Endothelial cell of umbilical vein (primary cell): Measurements from ENCODE around the gene PSMD13. TPM values are rescaled to one million over a fixed set of nuclear protein-coding genes. Genes with fewer than 3 reads are reported as not detected.

ENCODE experiments used
- BruUV-seq: library from RNA; stranded (reverse); fragments of 400-500 nt; replicated peaks from 2 replicates; lab custom pipeline; 2021; lab: Mats Ljungman, UMichigan
- CTCF ChIA-PET: fragments of 300-600, 350-600 bp; sonication (Branson Sonifier 250); formaldehyde crosslinking; loops from one replicate; lab custom pipeline; 2021; ENCODE audit warnings: antibody characterized with exemption, inconsistent platforms; lab: Charles Lee
- POLR2A ChIA-PET: fragments of 300-600, 350-600 bp; sonication (Branson Sonifier 250); formaldehyde crosslinking; loops from one replicate; lab custom pipeline; 2021; ENCODE audit warnings: antibody characterized with exemption, inconsistent platforms; lab: Charles Lee
- DNase-seq: peaks from one replicate; pipeline ENCODE4 v3.0.0-alpha.2; 2011; ENCODE audit warnings: low read depth, low spot score
- FAIRE-seq: peaks from 2 replicates; lab custom pipeline; 2011; peaks lifted over from hg19 to GRCh38; lab: Jason Lieb, UNC
- H2AFZ ChIP-seq: 2 replicates; pipeline ENCODE4 v1.6.0; 2012; ENCODE audit warnings: low read depth, low read length, control low read depth, inconsistent platforms
- H3K27ac ChIP-seq: 2 replicates; pipeline ENCODE4 v1.5.1; 2011; ENCODE audit warnings: low read depth, mild to moderate bottlenecking, control low read depth, low read length, moderate library complexity; ENCODE audit not compliant: insufficient read depth
- H3K27me3 ChIP-seq, 2 experiments: 2 replicates each; pipeline versions ENCODE4 v1.6.0 to v1.6.1; 2011; ENCODE audit warnings: low read length in 2 of 2, mixed read lengths in 1 of 2; ENCODE audit not compliant: control insufficient read depth in 2 of 2, insufficient read depth in 2 of 2
- H3K36me3 ChIP-seq, 2 experiments: 2 replicates in 1 of 2; 3 replicates in 1 of 2; pipeline ENCODE4 v1.5.1; 2011; ENCODE audit warnings: low read length in 2 of 2, mild to moderate bottlenecking in 1 of 2, moderate library complexity in 1 of 2; ENCODE audit not compliant: control insufficient read depth in 2 of 2, insufficient read depth in 2 of 2; ENCODE audit errors: extremely low read depth in 1 of 2
- H3K4me1 ChIP-seq: 3 replicates; pipeline ENCODE4 v1.5.1; 2011; ENCODE audit warnings: mild to moderate bottlenecking, low read length; ENCODE audit not compliant: control insufficient read depth, insufficient read depth; ENCODE audit errors: extremely low read depth
- H3K4me2 ChIP-seq: 2 replicates; pipeline ENCODE4 v1.6.1; 2011; ENCODE audit warnings: low read length, control low read depth, mixed read lengths; ENCODE audit not compliant: insufficient read depth
- H3K4me3 ChIP-seq, 3 experiments: fragments of 200-600 bp in 1 of 3; sonication (generic), shearing (Covaris generic) in 1 of 3; replicated peaks in 1 of 3; 2 replicates each; pipeline ENCODE4 v1.5.1; 2011 to 2016; ENCODE audit warnings: control low read depth in 3 of 3, low read length in 3 of 3, mild to moderate bottlenecking in 2 of 3, inconsistent platforms in 1 of 3, low read depth in 1 of 3, moderate library complexity in 1 of 3; ENCODE audit not compliant: insufficient read depth in 1 of 3
- H3K79me2 ChIP-seq: 2 replicates; pipeline ENCODE4 v1.6.0; 2012; ENCODE audit warnings: low read length, inconsistent platforms; ENCODE audit not compliant: control insufficient read depth, insufficient read depth
- H3K9ac ChIP-seq: replicated peaks from 2 replicates; pipeline ENCODE3; 2011; ENCODE audit warnings: low read length, control low read depth; ENCODE audit not compliant: insufficient read depth; ENCODE audit errors: extremely low read depth
- H3K9me1 ChIP-seq: replicated peaks from 3 replicates; pipeline ENCODE4 v1.6.0; 2011; ENCODE audit warnings: mild to moderate bottlenecking, low read length; ENCODE audit not compliant: control insufficient read depth, insufficient read depth; ENCODE audit errors: extremely low read depth
- H3K9me3 ChIP-seq: replicated peaks from 2 replicates; pipeline ENCODE4 v1.5.1; 2012; ENCODE audit warnings: low read length, inconsistent platforms; ENCODE audit not compliant: control insufficient read depth, insufficient read depth
- H4K20me1 ChIP-seq: replicated peaks from 2 replicates; pipeline ENCODE3; 2011; ENCODE audit warnings: mild to moderate bottlenecking, low read length; ENCODE audit not compliant: control insufficient read depth, insufficient read depth; ENCODE audit errors: extremely low read depth
- EZH2 ChIP-seq: IDR thresholded peaks from 2 replicates; pipeline ENCODE4 v1.6.1; 2012; ENCODE audit warnings: borderline replicate concordance, low read depth, mild to moderate bottlenecking, moderate library complexity, low read length, inconsistent platforms; ENCODE audit not compliant: severe bottlenecking
- FOS ChIP-seq: IDR thresholded peaks from 2 replicates; pipeline ENCODE4 v1.6.1; 2011; ENCODE audit warnings: mild to moderate bottlenecking, low read length, moderate library complexity, borderline replicate concordance; ENCODE audit not compliant: insufficient read depth
- GATA2 ChIP-seq: IDR thresholded peaks from 2 replicates; pipeline ENCODE4 v1.7.0; 2011; ENCODE audit warnings: low read depth, mild to moderate bottlenecking, moderate library complexity, mixed read lengths, low read length; ENCODE audit not compliant: insufficient read length, insufficient read depth
- JUN ChIP-seq: IDR thresholded peaks from 2 replicates; pipeline ENCODE4 v1.6.1; 2011; ENCODE audit warnings: borderline replicate concordance, low read depth; ENCODE audit not compliant: insufficient read length, insufficient read depth
- MYC ChIP-seq: IDR thresholded peaks from one replicate; pipeline ENCODE4 v1.6.1; 2011; ENCODE audit warnings: mild to moderate bottlenecking, low read depth, low read length
- POLR2A ChIP-seq: IDR thresholded peaks from 2 replicates; pipeline ENCODE4 v1.6.1; 2012; ENCODE audit warnings: low read depth, mild to moderate bottlenecking, control low read depth, low read length
- POLR2AphosphoS5 ChIP-seq: IDR thresholded peaks from 2 replicates; pipeline ENCODE4 v1.6.1; 2012; ENCODE audit warnings: low read depth, mild to moderate bottlenecking, control low read depth, low read length, moderate library complexity; ENCODE audit not compliant: insufficient read depth
- dilution Hi-C: fragments of 300-500 bp; cut with MboI; formaldehyde crosslinking; loops from one replicate; pipeline ENCODE4 v1.15.0; 2019; ENCODE audit warnings: low sequenced_read_pairs; ENCODE audit not compliant: extremely low pct_ligation_motif_present
- intact Hi-C: fragments of 100-400 bp; cut with micrococcal nuclease; formaldehyde crosslinking; loops from one replicate; pipeline ENCODE4 v1.10.0; 2022
- polyA plus RNA-seq, 4 experiments: library from polyadenylated mRNA; depleted of rRNA in 3 of 4; stranded (reverse) in 3 of 4; unstranded in 1 of 4; fragments of >200 nt; gene quantifications; 2 replicates each; pipeline versions ENCODE4 v1.2.1 to v1.2.3, GENCODE V29; 2011 to 2012; ENCODE audit warnings: missing spikeins in 1 of 4
- total RNA-seq: library from RNA; stranded (reverse); gene quantifications from 2 replicates; pipeline ENCODE4 v1.2.3, GENCODE V29; 2021
- TF ChIP-seq, protein P1 (sequence below), 2 donors: IDR thresholded peaks; 1 replicate in 1 of 2; 2 replicates in 1 of 2; pipeline ENCODE4 v1.5.1; 2011; ENCODE audit warnings: low read length in 2 of 2, mild to moderate bottlenecking in 2 of 2, moderate library complexity in 2 of 2, control low read depth in 1 of 2, inconsistent platforms in 1 of 2, low read depth in 1 of 2; ENCODE audit not compliant: insufficient read depth in 1 of 2; ENCODE audit errors: extremely low read depth in 1 of 2
- TF ChIP-seq, protein P2 (sequence below): IDR thresholded peaks from 2 replicates; pipeline ENCODE4 v1.6.1; 2011; ENCODE audit not compliant: insufficient read depth, insufficient read length

Gene PSMD13
- total and polyA plus RNA-seq, 2 donors (not counting 3 experiments of a cell fraction or from before 2014, with no cell fraction given) = 168 to 214 TPM

DNA sequence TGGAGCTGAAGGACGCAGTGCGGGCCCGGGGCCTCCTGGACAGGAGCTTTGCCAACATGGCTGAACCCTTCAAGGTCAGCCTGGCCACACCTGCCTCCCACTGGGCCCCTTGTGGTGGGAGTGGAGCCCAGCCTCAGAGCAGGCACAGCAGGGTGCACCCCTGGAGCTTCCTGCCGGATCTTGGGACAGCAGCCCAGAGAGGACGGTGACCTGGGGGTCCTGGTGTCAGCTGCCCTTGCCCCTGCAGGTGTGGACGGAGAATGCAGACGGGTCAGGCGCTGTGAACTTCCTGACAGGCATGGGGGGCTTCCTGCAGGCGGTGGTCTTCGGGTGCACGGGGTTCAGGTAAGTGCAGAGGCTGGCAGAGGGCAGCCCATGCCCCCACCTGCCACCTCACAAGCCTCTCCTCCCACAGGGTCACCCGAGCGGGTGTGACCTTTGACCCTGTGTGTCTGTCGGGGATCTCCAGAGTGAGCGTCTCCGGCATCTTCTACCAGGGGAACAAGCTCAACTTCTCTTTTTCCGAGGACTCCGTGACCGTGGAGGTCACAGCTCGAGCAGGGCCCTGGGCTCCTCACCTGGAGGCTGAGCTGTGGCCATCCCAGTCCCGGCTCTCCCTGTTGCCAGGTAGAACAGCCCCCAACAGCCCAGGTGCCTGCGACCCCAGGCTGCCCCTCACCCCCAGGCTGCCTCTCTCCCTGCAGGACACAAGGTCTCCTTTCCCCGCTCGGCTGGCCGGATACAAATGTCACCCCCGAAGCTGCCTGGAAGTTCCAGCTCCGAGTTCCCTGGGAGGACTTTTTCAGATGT is 57.3 kb downstream of the PSMD13 start:
- POLR2A ChIA-PET = interaction anchor here (0.5 kb wide), 1 partner anchor 17 kb away, joined by 3 read pairs; no protein-coding TSS in a partner anchor
- no peak for FAIRE-seq

More for the DNA sequence above, 57.3 kb downstream of the PSMD13 start:
- H3K79me2 ChIP-seq = no peaks in the 10 kb centered on the region
- intact Hi-C loops (no loop called here), dilution Hi-C loops (no loop called here)
- TF ChIP-seq, protein P1, sequence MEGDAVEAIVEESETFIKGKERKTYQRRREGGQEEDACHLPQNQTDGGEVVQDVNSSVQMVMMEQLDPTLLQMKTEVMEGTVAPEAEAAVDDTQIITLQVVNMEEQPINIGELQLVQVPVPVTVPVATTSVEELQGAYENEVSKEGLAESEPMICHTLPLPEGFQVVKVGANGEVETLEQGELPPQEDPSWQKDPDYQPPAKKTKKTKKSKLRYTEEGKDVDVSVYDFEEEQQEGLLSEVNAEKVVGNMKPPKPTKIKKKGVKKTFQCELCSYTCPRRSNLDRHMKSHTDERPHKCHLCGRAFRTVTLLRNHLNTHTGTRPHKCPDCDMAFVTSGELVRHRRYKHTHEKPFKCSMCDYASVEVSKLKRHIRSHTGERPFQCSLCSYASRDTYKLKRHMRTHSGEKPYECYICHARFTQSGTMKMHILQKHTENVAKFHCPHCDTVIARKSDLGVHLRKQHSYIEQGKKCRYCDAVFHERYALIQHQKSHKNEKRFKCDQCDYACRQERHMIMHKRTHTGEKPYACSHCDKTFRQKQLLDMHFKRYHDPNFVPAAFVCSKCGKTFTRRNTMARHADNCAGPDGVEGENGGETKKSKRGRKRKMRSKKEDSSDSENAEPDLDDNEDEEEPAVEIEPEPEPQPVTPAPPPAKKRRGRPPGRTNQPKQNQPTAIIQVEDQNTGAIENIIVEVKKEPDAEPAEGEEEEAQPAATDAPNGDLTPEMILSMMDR (IDR thresholded peaks at IDR 0.05; ENCODE audit: extremely low read depth in 1 of 2, insufficient read depth in 1 of 2, low read depth in 1 of 2, low read length in 2 of 2) = no peak
- no peak for TF ChIP-seq MYC
- TF ChIP-seq POLR2A = no peak
- no peak for TF ChIP-seq GATA2
- TF ChIP-seq POLR2AphosphoS5 = no peak
- TF ChIP-seq, protein P2, sequence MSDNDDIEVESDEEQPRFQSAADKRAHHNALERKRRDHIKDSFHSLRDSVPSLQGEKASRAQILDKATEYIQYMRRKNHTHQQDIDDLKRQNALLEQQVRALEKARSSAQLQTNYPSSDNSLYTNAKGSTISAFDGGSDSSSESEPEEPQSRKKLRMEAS = no peak
- TF ChIP-seq JUN = no peak
- no peak for TF ChIP-seq FOS
- no peak for TF ChIP-seq EZH2
- no peaks in the 10 kb centered on the region for H3K27me3 ChIP-seq
- no peak for DNase-seq
- H3K27ac ChIP-seq = no peak overlapping the region
- H2AFZ ChIP-seq = no peak overlapping the region
- peaks cover 0 to 8% of the 10 kb centered on the region in 2 experiments for H3K36me3 ChIP-seq
- H3K4me1 ChIP-seq = no peaks in the 10 kb centered on the region
- no peak overlapping the region for H3K4me2 ChIP-seq
- H3K9me3 ChIP-seq = no peaks in the 10 kb centered on the region
- no peaks in the 10 kb centered on the region for H4K20me1 ChIP-seq
- no peaks in the 10 kb centered on the region for H3K9me1 ChIP-seq
- no peak overlapping the region for H3K4me3 ChIP-seq
- CTCF ChIA-PET = no interaction called here
- no peak overlapping the region for H3K9ac ChIP-seq
- BruUV-seq = no TSS peak
